ENCODE measurements around the gene TGFBRAP1.

DNA sequence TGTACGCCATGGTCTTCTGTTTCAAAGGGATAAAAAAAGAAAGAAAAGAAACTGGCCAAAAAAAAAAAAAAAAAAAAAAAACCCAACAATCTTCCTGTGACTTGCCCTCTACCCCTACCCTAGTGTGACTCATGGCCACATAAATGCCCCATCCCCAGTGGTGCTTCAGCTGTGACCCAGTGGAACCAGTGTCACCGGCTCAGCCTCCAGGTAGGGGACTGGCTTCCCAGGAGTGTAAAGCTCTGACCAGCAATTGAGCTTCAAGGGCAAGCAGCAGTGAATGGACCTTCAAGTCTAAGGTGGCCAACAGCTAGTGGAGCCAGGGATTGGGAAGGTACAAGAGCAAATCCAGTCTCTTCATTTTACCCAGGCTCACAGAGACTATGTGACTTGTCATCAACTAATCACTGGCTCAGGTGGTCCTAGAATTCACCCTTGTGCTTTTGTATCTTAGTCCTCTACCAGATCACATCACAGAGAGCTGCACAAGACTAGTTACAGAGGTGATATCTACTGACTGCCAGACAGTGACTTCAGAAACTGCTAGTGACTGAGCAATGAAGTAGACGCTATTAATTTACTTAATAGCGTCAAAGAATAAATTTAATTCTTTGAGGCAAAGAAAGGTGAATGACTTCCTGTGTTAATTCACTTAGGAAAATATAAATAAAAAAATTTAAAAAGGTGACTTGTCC lies 1.3 kb upstream of the TGFBRAP1 start:
- TF ChIP-seq, protein P1, sequence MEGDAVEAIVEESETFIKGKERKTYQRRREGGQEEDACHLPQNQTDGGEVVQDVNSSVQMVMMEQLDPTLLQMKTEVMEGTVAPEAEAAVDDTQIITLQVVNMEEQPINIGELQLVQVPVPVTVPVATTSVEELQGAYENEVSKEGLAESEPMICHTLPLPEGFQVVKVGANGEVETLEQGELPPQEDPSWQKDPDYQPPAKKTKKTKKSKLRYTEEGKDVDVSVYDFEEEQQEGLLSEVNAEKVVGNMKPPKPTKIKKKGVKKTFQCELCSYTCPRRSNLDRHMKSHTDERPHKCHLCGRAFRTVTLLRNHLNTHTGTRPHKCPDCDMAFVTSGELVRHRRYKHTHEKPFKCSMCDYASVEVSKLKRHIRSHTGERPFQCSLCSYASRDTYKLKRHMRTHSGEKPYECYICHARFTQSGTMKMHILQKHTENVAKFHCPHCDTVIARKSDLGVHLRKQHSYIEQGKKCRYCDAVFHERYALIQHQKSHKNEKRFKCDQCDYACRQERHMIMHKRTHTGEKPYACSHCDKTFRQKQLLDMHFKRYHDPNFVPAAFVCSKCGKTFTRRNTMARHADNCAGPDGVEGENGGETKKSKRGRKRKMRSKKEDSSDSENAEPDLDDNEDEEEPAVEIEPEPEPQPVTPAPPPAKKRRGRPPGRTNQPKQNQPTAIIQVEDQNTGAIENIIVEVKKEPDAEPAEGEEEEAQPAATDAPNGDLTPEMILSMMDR (IDR thresholded peaks at IDR 0.05; ENCODE audit: extremely low read depth in 1 of 2, insufficient read depth in 1 of 2, low read depth in 1 of 2, low read length in 2 of 2) = no peak
- no peak for TF ChIP-seq POLR2A (IDR thresholded peaks at IDR 0.05; ENCODE audit: low read depth, low read length)
